Measurements from ENCODE around the gene AKAP7. TPM values are rescaled to one million over a fixed set of nuclear protein-coding genes. Genes with fewer than 3 reads are reported as not detected.

AKAP7 gene
- total RNA-seq, 1 donor from 2014 or later = 1.3 TPM

DNA sequence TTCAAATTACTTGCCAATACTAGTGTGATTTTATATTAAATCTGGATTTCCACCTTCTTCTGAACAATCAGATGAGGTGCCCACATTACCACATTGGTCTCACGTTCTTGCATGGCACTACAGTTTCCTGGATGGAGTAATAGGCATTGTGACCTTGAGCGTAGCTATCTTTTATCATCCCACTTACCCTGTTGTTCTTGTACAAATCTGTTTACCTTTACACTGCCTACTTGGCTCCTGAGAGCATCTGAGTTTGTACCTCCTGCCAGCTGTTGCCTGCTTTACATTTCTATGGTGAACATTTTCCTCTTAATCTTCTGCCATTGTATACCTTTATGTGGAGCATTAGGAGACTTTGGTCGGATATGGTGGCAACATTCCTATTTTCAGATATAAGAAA lies 90.7 kb downstream of the AKAP7 start:
- no peak overlapping the region for H3K4me3 ChIP-seq (ENCODE audit: low read depth, low read length)
- TF ChIP-seq, protein P1, sequence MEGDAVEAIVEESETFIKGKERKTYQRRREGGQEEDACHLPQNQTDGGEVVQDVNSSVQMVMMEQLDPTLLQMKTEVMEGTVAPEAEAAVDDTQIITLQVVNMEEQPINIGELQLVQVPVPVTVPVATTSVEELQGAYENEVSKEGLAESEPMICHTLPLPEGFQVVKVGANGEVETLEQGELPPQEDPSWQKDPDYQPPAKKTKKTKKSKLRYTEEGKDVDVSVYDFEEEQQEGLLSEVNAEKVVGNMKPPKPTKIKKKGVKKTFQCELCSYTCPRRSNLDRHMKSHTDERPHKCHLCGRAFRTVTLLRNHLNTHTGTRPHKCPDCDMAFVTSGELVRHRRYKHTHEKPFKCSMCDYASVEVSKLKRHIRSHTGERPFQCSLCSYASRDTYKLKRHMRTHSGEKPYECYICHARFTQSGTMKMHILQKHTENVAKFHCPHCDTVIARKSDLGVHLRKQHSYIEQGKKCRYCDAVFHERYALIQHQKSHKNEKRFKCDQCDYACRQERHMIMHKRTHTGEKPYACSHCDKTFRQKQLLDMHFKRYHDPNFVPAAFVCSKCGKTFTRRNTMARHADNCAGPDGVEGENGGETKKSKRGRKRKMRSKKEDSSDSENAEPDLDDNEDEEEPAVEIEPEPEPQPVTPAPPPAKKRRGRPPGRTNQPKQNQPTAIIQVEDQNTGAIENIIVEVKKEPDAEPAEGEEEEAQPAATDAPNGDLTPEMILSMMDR (IDR thresholded peaks at IDR 0.05; ENCODE audit: insufficient read depth, low read length, severe bottlenecking) = no peak
- H3K27me3 ChIP-seq (ENCODE audit: control insufficient read depth, insufficient read depth, low read length) = no peaks in the 10 kb centered on the region
- FAIRE-seq (no peak), DNase-seq (ENCODE audit: low read depth) (no peak)
- H3K36me3 ChIP-seq (ENCODE audit: control insufficient read depth, insufficient read depth, low read length) = no peaks in the 10 kb centered on the region

DNA sequence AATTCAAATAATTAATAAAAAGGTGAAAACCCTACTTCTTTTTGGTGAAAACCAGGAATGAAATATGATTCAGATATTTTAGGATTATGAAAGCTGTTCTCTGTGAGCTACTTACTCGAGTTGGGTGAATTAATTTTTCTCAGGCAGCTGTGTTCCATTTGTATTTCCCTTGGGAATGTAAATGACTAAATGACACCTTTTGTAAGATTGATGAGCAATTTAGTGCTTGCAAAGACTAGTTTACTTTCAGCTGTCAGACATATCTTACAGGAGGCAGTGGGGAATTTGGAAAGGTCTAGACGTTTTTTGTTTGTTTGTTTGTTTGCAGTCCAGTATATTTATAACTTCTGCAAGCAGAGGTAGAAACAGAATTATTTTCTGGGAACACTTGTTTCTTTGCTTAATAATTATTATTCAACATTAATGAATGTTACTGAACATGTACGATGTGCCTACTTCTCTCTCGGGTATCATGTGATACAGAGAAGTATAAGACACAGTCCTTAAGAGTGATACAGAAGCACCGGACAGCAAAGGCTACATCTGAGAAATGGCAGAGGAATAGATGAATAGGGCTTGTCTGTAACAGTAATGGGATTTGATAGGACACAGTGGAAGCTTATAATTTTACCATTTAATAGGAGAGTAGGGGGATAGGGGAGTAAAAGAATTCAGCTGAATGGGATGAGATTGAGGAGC lies 91.3 kb downstream of the AKAP7 start:
- TF ChIP-seq, protein P1 (IDR thresholded peaks at IDR 0.05; ENCODE audit: insufficient read depth, low read length, severe bottlenecking) = no peak
- FAIRE-seq (no peak), DNase-seq (ENCODE audit: low read depth) (peak; percentile 37)
- Histone ChIP-seq H3K36me3 (ENCODE audit: control insufficient read depth, insufficient read depth, low read length) (no peaks in the 10 kb centered on the region), H3K27me3 (ENCODE audit: control insufficient read depth, insufficient read depth, low read length) (no peaks in the 10 kb centered on the region), H3K4me3 (ENCODE audit: low read depth, low read length) (no peak overlapping the region)

DNA sequence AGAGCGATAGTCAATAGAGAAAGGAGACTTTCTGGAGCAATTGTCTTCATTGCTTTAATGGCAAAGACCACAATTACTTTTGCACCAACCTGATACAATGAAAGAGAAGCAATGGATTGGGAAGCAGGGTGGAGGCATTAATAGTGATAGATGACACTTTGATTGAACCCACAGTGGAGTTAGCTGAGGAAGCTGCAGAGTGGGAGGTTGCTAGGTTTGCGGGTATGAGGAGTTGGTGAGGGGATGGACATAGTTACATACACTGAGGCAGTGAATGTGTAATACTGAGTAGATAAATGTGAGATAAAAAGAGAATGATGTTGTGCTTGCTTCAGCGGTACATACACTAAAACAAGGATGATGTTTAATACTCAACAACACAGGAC lies 91.9 kb downstream of the AKAP7 start:
- H3K4me3 ChIP-seq (ENCODE audit: low read depth, low read length) = no peak overlapping the region
- no peaks in the 10 kb centered on the region for H3K27me3 ChIP-seq (ENCODE audit: control insufficient read depth, insufficient read depth, low read length)
- H3K36me3 ChIP-seq (ENCODE audit: control insufficient read depth, insufficient read depth, low read length) = no peaks in the 10 kb centered on the region
- no peak for DNase-seq (ENCODE audit: low read depth)
- FAIRE-seq = peak; percentile 40
- TF ChIP-seq, protein P1 (IDR thresholded peaks at IDR 0.05; ENCODE audit: insufficient read depth, low read length, severe bottlenecking) = no peak

DNA sequence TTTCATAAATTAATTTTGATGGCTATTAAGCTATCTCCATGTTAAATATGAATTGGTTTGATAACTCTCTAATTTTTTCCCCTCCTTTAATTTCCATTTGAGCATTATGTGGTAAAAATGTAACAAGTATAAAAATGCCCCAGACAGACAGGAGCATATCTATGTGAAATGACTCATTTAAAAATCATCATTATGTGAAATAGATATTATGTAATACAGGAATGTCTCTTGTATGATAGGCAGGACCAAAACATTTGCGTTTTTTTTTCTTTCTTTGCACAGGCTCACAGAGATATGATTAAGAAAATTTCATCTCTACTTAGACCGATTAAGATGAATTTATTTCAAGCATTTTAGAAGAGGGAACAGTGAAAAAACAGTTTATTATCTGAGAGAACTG lies 95.8 kb downstream of the AKAP7 start:
- DNase-seq (ENCODE audit: low read depth) (peak; percentile 78), FAIRE-seq (no peak)
- Histone ChIP-seq H3K36me3 (ENCODE audit: control insufficient read depth, insufficient read depth, low read length) (no peaks in the 10 kb centered on the region), H3K4me3 (ENCODE audit: low read depth, low read length) (no peak overlapping the region), H3K27me3 (ENCODE audit: control insufficient read depth, insufficient read depth, low read length) (no peaks in the 10 kb centered on the region)
- TF ChIP-seq, protein P1 (IDR thresholded peaks at IDR 0.05; ENCODE audit: insufficient read depth, low read length, severe bottlenecking) = no peak

DNA sequence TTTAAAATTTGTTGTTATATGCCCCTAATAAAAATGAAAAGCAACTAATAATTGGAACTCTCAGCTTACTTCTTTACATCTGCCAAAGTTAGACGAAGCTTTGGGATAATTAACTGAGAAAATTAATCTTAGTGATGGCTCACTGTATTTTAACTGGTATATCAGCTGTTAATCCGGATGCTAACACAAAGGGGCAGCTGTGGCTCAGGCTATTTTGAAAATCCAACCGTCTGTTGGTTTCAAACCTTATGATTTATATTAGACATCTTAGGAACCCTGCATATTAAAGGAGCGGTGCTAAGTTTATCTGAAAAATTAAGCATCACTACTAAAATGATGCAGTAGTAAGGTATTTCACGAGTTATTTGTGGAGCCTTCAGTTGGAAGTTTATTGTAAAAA lies 96.6 kb downstream of the AKAP7 start:
- no peaks in the 10 kb centered on the region for H3K27me3 ChIP-seq (ENCODE audit: control insufficient read depth, insufficient read depth, low read length)
- DNase-seq (ENCODE audit: low read depth) (no peak), FAIRE-seq (no peak)
- TF ChIP-seq, protein P1 (IDR thresholded peaks at IDR 0.05; ENCODE audit: insufficient read depth, low read length, severe bottlenecking) = no peak
- H3K4me3 ChIP-seq (ENCODE audit: low read depth, low read length) = no peak overlapping the region
- H3K36me3 ChIP-seq (ENCODE audit: control insufficient read depth, insufficient read depth, low read length) = no peaks in the 10 kb centered on the region

DNA sequence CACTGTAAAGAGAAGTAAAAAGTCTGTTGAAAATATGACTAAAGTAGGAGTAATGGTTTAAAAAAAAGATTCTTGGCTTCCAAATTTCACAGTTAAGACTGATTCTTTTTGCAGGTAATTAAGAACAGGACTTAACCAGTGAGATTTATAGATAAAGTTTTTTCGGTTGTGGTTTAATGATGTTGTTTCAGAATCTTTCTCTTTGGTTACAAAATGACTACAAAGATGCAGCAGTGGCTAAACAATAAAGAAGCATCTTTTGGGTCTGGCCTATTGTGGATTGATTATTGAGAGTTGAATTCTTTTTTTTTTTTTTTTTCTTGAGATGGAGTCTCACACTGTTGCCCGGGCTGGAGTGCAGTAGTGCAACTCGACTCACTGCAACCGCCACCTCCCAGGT lies 109.7 kb downstream of the AKAP7 start:
- Histone ChIP-seq H3K27me3 (ENCODE audit: control insufficient read depth, insufficient read depth, low read length) (no peaks in the 10 kb centered on the region), H3K4me3 (ENCODE audit: low read depth, low read length) (no peak overlapping the region), H3K36me3 (ENCODE audit: control insufficient read depth, insufficient read depth, low read length) (no peaks in the 10 kb centered on the region)
- DNase-seq (ENCODE audit: low read depth) (no peak), FAIRE-seq (no peak)
- TF ChIP-seq, protein P1 (IDR thresholded peaks at IDR 0.05; ENCODE audit: insufficient read depth, low read length, severe bottlenecking) = no peak

Measured in bronchial epithelial cell (primary cell).